HG03342 (cell line): ENCODE data around the gene NOL11.
"Not testable (repeated sequence)": the region's sequence is repeated elsewhere in the genome, so short reads cannot be mapped to it uniquely, and the experiment has no call there.

Experiments
- ATAC-seq: cut with Tn5 transposase; IDR thresholded peaks from one replicate; pipeline ENCODE4 v1.9.1; 2021; ENCODE audit warnings: mild to moderate bottlenecking, moderate library complexity; ENCODE audit not compliant: unreplicated experiment

NOL11 gene

DNA sequence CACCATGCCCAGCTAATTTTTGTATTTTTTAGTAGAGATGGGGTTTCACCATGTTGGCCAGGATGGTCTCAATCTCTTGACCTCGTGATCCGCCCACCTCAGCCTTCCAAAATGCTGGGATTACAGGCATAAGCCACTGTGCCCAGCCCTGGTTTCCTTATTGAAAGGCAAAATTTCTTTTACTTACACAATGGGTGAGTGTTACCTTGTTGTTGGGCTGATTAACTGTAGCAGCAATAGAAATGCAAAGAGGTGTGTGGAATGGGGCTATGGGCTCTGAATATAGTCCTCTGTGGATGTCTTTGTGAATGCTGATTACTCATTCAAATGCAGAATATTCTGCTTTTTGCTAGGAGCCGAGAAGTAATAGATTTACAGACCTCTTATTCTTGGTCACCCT is 34.4 kb downstream of the NOL11 start:
- not testable (repeated sequence) for ATAC-seq

GRCh38 chr17:67753026-67753425 is 35.3 kb downstream of the NOL11 start:
- no peak for ATAC-seq

GRCh38 chr17:67754001-67754400 is 36.3 kb downstream of the NOL11 start:
- no peak for ATAC-seq

- ATAC-seq = not testable (repeated sequence)
Observed at GRCh38 chr17:67754686-67755085, 37.0 kb downstream of the NOL11 start.

- ATAC-seq = not testable (repeated sequence)
Observed at GRCh38 chr17:67756766-67757165, 39.0 kb downstream of the NOL11 start.

DNA sequence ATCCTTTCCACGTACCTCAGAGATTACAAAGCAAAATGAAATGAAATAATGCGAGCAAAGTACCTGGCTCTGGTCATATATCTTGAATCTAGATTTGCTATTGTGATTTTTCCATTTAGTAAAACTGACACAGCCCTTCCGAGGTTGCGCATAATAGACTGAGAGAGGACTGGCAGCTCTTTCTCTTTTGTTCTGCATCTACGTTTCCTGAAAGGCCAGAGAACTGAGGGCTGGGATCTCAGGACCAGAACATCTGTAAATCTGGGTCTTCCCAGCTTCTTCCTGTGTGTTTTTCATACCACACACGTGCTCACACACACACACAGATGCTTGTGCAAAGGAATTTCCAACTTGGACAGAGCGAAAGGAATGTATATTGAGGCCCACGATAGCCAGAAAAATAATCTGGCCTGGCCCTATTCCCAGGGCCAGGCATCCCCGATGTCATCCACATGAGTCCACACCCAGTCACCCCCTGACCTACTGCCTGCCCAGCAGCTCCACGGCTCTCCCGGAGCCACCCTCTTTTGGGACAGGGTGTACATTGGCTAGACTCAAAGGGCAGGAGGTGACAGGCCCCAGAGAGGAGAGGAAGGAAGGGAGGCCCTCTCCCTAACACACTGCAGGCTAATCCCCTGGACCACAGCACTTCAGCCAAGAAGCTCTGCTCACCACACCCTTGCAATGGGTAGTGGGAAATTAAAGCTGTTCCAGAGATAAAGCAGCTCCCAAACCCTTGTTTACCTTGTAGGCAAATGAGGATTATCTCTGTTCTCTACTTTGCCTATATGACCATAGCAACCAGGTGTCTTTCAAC is 41.8 kb downstream of the NOL11 start:
- ATAC-seq = no peak

DNA sequence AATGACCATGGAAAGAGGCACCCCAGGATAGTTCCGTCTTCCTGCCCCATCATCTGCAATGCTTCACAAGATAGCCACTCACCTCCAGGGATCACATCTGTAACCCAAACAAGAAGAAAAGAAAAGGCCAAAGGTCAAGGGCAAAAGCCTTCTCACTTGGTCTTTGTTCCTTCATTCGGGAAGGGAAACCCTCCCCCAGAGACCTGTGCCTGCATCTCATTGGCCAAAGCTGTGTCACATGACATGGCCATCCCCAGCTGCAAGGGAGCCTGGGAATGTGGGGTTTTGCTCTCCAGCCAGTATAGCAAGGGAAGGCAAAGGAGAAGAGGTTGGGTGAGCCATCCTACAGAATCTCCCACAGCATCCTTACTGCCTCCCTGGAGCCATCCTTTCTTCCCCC is 47.9 kb downstream of the NOL11 start:
- ATAC-seq = no peak

GRCh38 chr17:67769231-67769630 is 51.5 kb downstream of the NOL11 start:
- ATAC-seq = no peak

- ATAC-seq = no peak
Observed at GRCh38 chr17:67770539-67770938, 52.8 kb downstream of the NOL11 start.

- no peak for ATAC-seq
Observed at GRCh38 chr17:67772679-67773078, 54.9 kb downstream of the NOL11 start.

DNA sequence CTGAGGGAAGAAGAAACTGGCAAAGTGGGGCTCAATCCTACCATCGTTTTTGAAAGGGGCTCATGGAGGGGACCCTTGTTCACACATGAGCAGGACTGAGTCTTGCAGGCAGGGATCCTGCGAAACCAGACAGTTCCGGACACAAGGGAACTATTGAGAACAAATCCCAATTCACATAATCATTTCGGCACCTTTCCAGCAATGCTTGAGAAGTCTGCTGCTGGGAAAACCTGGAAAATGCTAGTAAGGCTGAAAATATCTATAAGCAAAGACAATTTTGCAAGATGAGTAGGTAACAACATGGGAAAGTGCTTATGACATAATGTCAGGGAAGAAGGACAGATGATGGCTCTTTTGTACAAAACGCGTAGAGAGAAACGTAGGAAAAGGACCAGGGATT is 55.5 kb downstream of the NOL11 start:
- ATAC-seq = no peak

DNA sequence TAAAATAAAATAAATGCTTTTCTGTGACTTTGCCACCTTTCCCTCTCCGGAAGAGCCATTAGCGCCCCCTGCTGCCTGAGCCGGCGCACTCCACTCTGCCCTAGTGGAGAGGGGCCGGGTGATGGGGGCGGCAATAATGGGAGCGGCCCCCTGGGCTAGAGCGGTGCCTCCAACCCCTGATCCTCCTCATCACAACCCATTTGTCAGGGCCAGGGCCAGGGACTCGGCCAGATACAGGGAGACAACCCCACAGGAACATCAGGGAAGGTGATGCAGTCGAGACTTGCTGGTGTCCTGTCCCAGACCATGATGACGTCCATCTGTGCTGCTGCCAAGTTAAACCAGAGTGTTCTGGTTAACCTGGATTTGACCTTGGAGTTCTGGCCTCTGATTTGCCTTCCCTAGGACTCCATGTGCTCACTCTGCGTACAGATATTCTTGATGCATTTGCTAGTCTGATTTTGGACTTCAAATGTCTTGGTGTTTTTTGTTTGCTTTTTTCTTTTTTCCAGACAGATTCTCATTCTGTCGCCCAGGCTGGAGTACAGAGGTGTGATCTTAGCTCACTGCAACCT is 61.4 kb downstream of the NOL11 start:
- ATAC-seq = no peak

DNA sequence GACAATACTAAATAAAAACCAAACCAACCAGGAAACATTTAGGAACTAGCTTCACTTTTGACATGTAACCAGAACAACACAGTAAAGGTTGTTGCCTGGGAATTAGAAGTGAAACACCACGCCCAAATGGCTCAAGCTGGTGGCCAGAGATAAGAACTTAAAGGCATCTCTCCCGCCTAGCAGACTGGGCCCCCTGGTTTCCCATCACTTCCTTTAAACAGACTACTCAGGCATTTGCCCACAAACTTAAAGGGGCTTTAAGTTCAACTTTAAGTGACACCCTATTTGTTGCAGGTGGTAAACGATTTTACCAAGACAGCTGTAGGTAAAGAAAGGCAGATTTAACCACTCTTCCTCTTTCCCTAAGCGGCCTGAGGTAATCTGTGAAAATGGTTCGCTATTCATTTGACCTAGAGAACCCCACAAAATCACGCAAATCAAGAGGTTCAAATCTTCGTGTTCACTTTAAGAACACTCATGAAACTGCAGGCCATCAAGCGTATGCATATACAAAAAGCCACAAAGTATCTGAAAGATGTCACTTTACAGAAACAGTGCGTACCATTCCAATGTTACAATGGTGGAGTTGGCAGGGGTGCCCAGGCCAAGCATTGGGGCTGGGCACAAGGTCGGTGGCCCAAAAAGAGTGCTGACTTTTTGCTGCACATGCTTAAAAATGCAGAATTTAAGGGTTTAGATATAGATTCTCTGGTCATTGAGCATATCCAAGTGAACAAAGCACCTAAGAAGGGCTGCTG is 66.8 kb downstream of the NOL11 start:
- ATAC-seq = no peak

DNA sequence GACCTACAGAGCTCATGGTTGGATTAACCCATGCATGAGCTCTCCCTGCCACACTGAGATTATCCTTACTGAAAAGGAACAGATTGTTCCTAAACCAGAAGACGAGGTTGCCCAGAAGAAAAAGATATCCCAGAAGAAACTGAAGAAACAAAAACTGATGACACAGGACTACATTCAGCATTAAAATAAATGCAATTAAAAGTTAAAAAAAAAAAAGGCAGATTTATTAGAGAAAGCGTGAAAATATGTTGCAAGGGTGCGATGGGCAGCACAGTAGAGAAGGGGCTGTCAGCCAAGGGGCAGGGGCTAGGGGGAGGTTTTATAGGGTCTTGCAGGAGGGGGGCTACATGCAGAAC is 67.4 kb downstream of the NOL11 start:
- ATAC-seq = no peak

DNA sequence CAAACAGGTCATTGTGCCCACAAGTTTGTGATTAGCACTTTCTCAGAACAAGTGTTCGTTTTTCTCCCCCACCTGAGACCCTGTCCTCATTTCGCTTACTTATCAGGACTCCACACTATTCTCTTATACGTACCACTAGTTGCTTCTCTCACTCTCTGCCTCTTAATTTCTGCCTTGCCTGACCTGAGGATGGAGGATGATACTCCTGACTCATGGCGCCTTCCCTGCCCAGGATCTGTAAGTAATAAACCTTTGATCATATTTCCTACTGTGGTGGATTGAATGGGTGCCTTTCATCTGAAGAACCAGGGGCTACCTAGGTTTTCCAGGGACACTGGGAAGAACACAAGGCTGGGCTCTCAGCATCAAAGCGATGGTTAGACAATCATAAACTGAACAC is 67.8 kb downstream of the NOL11 start:
- no peak for ATAC-seq
